ENCODE data around the gene CELF2. TPM values are rescaled to one million over a fixed set of nuclear protein-coding genes. Genes with fewer than 3 reads are reported as not detected.

The CELF2 gene
- total and polyA plus RNA-seq, 8 donors, result 58.0 to 107 (median 65.9) TPM

- no peak for ATAC-seq
- TF ChIP-seq CTCF (IDR thresholded peaks at IDR 0.05), result no peak
- H3K27ac ChIP-seq, result peak overlapping the region; percentile 82
- DNase-seq, result no peak
- no peaks in the 10 kb centered on the region for H3K9me3 ChIP-seq
- intact Hi-C loops (cut with DNase I), result no loop called here
- H3K27me3 ChIP-seq, result peaks cover 2 to 89% of the 10 kb centered on the region in 2 donors
- no peaks in the 10 kb centered on the region for H3K36me3 ChIP-seq
- peak overlapping the region; percentile 40 to 51 for H3K4me3 ChIP-seq
- peaks cover 0 to 13% of the 10 kb centered on the region in 2 donors for H3K4me1 ChIP-seq
Measured at GRCh38 chr10:11017000-11017569, 587 bp upstream of the CELF2 start.

- no peak for TF ChIP-seq CTCF (IDR thresholded peaks at IDR 0.05)
Measured at GRCh38 chr10:11018432-11018841, 765 bp downstream of the CELF2 start.

GRCh38 chr10:11018855-11019631 lies 1.4 kb downstream of the CELF2 start:
- intact Hi-C loops (cut with DNase I), result no loop called here
- Histone ChIP-seq H3K27me3 (peaks cover 2 to 81% of the 10 kb centered on the region in 2 donors), H3K4me3 (peak overlapping the region; percentile 51 to 56), H3K27ac (peak overlapping the region; percentile 82 to 83), H3K36me3 (no peaks in the 10 kb centered on the region), H3K4me1 (peaks cover 0 to 4% of the 10 kb centered on the region in 2 donors), H3K9me3 (no peaks in the 10 kb centered on the region)
- no peak for DNase-seq
- ATAC-seq, result peak; percentile 30
- TF ChIP-seq CTCF (IDR thresholded peaks at IDR 0.05), result no peak

More at GRCh38 chr10:11018432-11018841, 765 bp downstream of the CELF2 start:
- peak overlapping the region; percentile 51 to 56 for H3K4me3 ChIP-seq
- DNase-seq (peak in 2 of 4 donors; percentile 47 to 81), ATAC-seq (peak; percentile 4)
- H3K27me3 ChIP-seq, result peaks cover 2 to 83% of the 10 kb centered on the region in 2 donors
- intact Hi-C loops (cut with DNase I), result no loop called here
- no peaks in the 10 kb centered on the region for H3K9me3 ChIP-seq
- peaks cover 0 to 6% of the 10 kb centered on the region in 2 donors for H3K4me1 ChIP-seq
- no peaks in the 10 kb centered on the region for H3K36me3 ChIP-seq
- peak overlapping the region; percentile 82 to 83 for H3K27ac ChIP-seq

GRCh38 chr10:11019724-11020547 lies 2.3 kb downstream of the CELF2 start:
- intact Hi-C loops (cut with DNase I), result no loop called here
- Histone ChIP-seq H3K4me3 (peak overlapping the region; percentile 51 to 56), H3K9me3 (no peaks in the 10 kb centered on the region), H3K4me1 (no peaks in the 10 kb centered on the region), H3K27ac (peak overlapping the region in 1 of 2 donors; percentile 83), H3K27me3 (peaks cover 2 to 72% of the 10 kb centered on the region in 2 donors), H3K36me3 (no peaks in the 10 kb centered on the region)
- TF ChIP-seq CTCF (IDR thresholded peaks at IDR 0.05), result no peak
- ATAC-seq, result no peak
- DNase-seq, result no peak

Data from left lung (tissue), 10 donors.